H1 (cell line): ENCODE measurements around the gene SBF2. TPM values are rescaled to one million over a fixed set of nuclear protein-coding genes. Genes with fewer than 3 reads are reported as not detected.

Experiments used
- CTCF ChIA-PET: fragments of 300-600 bp; sonication (Branson Sonifier 250); formaldehyde crosslinking; loops from one replicate; lab custom pipeline; 2021; ENCODE audit not compliant: partially characterized antibody; lab: Charles Lee
- POLR2A ChIA-PET: fragments of 300-600 bp; sonication (Branson Sonifier 250); formaldehyde crosslinking; loops from one replicate; lab custom pipeline; 2021; ENCODE audit warnings: inconsistent platforms; ENCODE audit not compliant: partially characterized antibody; lab: Charles Lee
- DNase-seq, 2 experiments: peaks; one replicate each; pipeline versions ENCODE4 v3.0.0 to v3.0.0-alpha.2; 2010 to 2022; ENCODE audit warnings: low spot score in 2 of 2, low read depth in 1 of 2, mixed read lengths in 1 of 2
- FAIRE-seq: peaks from 2 replicates; lab custom pipeline; 2011; peaks lifted over from hg19 to GRCh38; lab: Jason Lieb, UNC
- H2AFZ ChIP-seq: 2 replicates; pipeline ENCODE4 v1.8.1; 2012; ENCODE audit warnings: low read length, inconsistent platforms
- H2AK5ac ChIP-seq: 2 replicates; pipeline ENCODE4 v1.6.1; 2013; ENCODE audit warnings: low read depth, low read length
- H2BK120ac ChIP-seq: replicated peaks from 2 replicates; pipeline ENCODE3; 2013; ENCODE audit warnings: low read depth, low read length, inconsistent platforms
- H2BK12ac ChIP-seq: 2 replicates; pipeline ENCODE4 v1.6.1; 2013; ENCODE audit warnings: low read depth, low read length
- H2BK15ac ChIP-seq: 2 replicates; pipeline ENCODE4 v1.6.1; 2013; ENCODE audit warnings: low read length
- H2BK20ac ChIP-seq: 2 replicates; pipeline ENCODE4 v1.6.1; 2013; ENCODE audit warnings: low read length
- H2BK5ac ChIP-seq: 2 replicates; pipeline ENCODE4 v1.6.1; 2013; ENCODE audit warnings: low read depth, low read length
- H3K14ac ChIP-seq: 2 replicates; pipeline ENCODE4 v1.6.1; 2013; ENCODE audit warnings: inconsistent platforms; ENCODE audit not compliant: insufficient read length
- H3K18ac ChIP-seq: 2 replicates; pipeline ENCODE4 v1.6.1; 2013; ENCODE audit warnings: low read length; ENCODE audit errors: extremely low read depth
- H3K23ac ChIP-seq: 2 replicates; pipeline ENCODE4 v1.6.1; 2013; ENCODE audit warnings: inconsistent platforms; ENCODE audit not compliant: insufficient read length
- H3K23me2 ChIP-seq: 2 replicates; pipeline ENCODE4 v1.6.1; 2013; ENCODE audit warnings: low read depth, low read length
- H3K27ac ChIP-seq: 2 replicates; pipeline ENCODE4 v1.6.1; 2011; ENCODE audit warnings: low read depth, low read length, inconsistent platforms
- H3K27me3 ChIP-seq, 4 experiments: replicated peaks in 1 of 4; 1 replicate in 1 of 4; 2 replicates in 3 of 4; pipeline versions ENCODE4 v1.6.1 to v1.8.1; 2011 to 2013; ENCODE audit warnings: low read length in 3 of 4, mild to moderate bottlenecking in 3 of 4, inconsistent platforms in 2 of 4, mixed read lengths in 2 of 4, moderate library complexity in 1 of 4; ENCODE audit not compliant: control insufficient read depth in 3 of 4, insufficient read depth in 3 of 4; ENCODE audit errors: extremely low read depth in 1 of 4
- H3K36me3 ChIP-seq, 4 experiments: 2 replicates each; pipeline versions ENCODE4 v1.6.1 to v1.8.1; 2011 to 2013; ENCODE audit warnings: mild to moderate bottlenecking in 4 of 4, low read length in 3 of 4, moderate library complexity in 2 of 4, control low read depth in 1 of 4, inconsistent platforms in 1 of 4; ENCODE audit not compliant: insufficient read depth in 4 of 4, control insufficient read depth in 2 of 4
- H3K4ac ChIP-seq: replicated peaks from 2 replicates; pipeline ENCODE3; 2013; ENCODE audit warnings: low read length, low read depth, mixed read lengths, inconsistent platforms; ENCODE audit not compliant: insufficient read length
- H3K4me1 ChIP-seq, 4 experiments: replicated peaks in 1 of 4; 1 replicate in 1 of 4; 2 replicates in 3 of 4; pipeline versions ENCODE4 v1.6.1 to v1.8.1; 2011 to 2013; ENCODE audit warnings: low read length in 3 of 4, inconsistent platforms in 2 of 4, mixed read lengths in 1 of 4; ENCODE audit not compliant: insufficient read depth in 4 of 4, control insufficient read depth in 3 of 4
- H3K4me2 ChIP-seq, 2 experiments: 2 replicates each; pipeline versions ENCODE4 v1.6.1 to v1.8.1; 2011 to 2013; ENCODE audit warnings: low read depth in 2 of 2, low read length in 2 of 2, control low read depth in 1 of 2, inconsistent platforms in 1 of 2, mild to moderate bottlenecking in 1 of 2; ENCODE audit not compliant: insufficient read depth in 1 of 2
- H3K4me3 ChIP-seq, 4 experiments: fragments of 200-600, 300-600 bp in 1 of 4; sonication (generic), shearing (Covaris generic), sonication (Bioruptor Twin) in 1 of 4; 2 replicates each; pipeline versions ENCODE4 v1.5.1 to v1.8.1; 2011 to 2016; ENCODE audit warnings: low read length in 4 of 4, low read depth in 3 of 4, control low read depth in 2 of 4, inconsistent platforms in 2 of 4, mild to moderate bottlenecking in 2 of 4, mixed read lengths in 1 of 4, moderate library complexity in 1 of 4; ENCODE audit not compliant: insufficient read depth in 2 of 4; ENCODE audit errors: extremely low read depth in 1 of 4
- H3K56ac ChIP-seq: replicated peaks from 2 replicates; pipeline ENCODE3; 2013; ENCODE audit warnings: low read depth, mild to moderate bottlenecking, mixed read lengths, low read length, inconsistent platforms; ENCODE audit not compliant: insufficient read length
- H3K79me1 ChIP-seq: 2 replicates; pipeline ENCODE4 v1.6.1; 2013; ENCODE audit warnings: low read depth, low read length, control low read depth
- H3K79me2 ChIP-seq, 2 experiments: 2 replicates each; pipeline versions ENCODE4 v1.6.1 to v1.8.1; 2012 to 2013; ENCODE audit warnings: low read length in 2 of 2, mild to moderate bottlenecking in 2 of 2, inconsistent platforms in 1 of 2; ENCODE audit not compliant: insufficient read depth in 2 of 2, control insufficient read depth in 1 of 2
- H3K9ac ChIP-seq, 4 experiments: replicated peaks in 1 of 4; 1 replicate in 1 of 4; 2 replicates in 3 of 4; pipeline versions ENCODE4 v1.6.1 to v1.8.1; 2011 to 2013; ENCODE audit warnings: low read depth in 3 of 4, low read length in 3 of 4, control low read depth in 2 of 4, mild to moderate bottlenecking in 2 of 4, moderate library complexity in 2 of 4, inconsistent platforms in 1 of 4; ENCODE audit errors: extremely low read depth in 1 of 4
- H3K9me3 ChIP-seq, 2 experiments: 2 replicates each; pipeline versions ENCODE4 v1.6.1 to v1.8.1; 2012 to 2013; ENCODE audit warnings: mild to moderate bottlenecking in 2 of 2, moderate library complexity in 2 of 2, control low read depth in 1 of 2, inconsistent platforms in 1 of 2, low read depth in 1 of 2, low read length in 1 of 2, mixed read lengths in 1 of 2; ENCODE audit not compliant: insufficient read depth in 2 of 2
- H4K20me1 ChIP-seq, 2 experiments: replicated peaks in 1 of 2; 2 replicates each; pipeline versions ENCODE3 to v1.8.1; 2011 to 2013; ENCODE audit warnings: inconsistent platforms in 2 of 2, low read length in 2 of 2, mild to moderate bottlenecking in 1 of 2; ENCODE audit not compliant: insufficient read depth in 2 of 2, control insufficient read depth in 1 of 2
- H4K5ac ChIP-seq: 2 replicates; pipeline ENCODE4 v1.6.1; 2013; ENCODE audit warnings: low read length, low read depth, mixed read lengths, inconsistent platforms; ENCODE audit not compliant: insufficient read length
- H4K8ac ChIP-seq: 2 replicates; pipeline ENCODE4 v1.8.0; 2013; ENCODE audit warnings: mild to moderate bottlenecking, moderate library complexity, low read length, inconsistent platforms; ENCODE audit not compliant: insufficient read depth; ENCODE audit errors: extremely low read depth
- H4K91ac ChIP-seq: replicated peaks from 2 replicates; pipeline ENCODE3; 2013; ENCODE audit warnings: low read length, mixed read lengths, inconsistent platforms; ENCODE audit not compliant: insufficient read length
- ASH2L ChIP-seq: fragments of 200-600, 300-600 bp; sonication (generic); IDR thresholded peaks from one replicate; pipeline ENCODE4 v1.7.1; 2017; ENCODE audit warnings: low read length
- SP4 ChIP-seq: IDR thresholded peaks from 2 replicates; pipeline ENCODE4 v1.6.1; 2012; ENCODE audit warnings: low read length, inconsistent platforms
- SRF ChIP-seq: IDR thresholded peaks from 2 replicates; pipeline ENCODE4 v1.6.1; 2011; ENCODE audit warnings: mild to moderate bottlenecking, low read depth, low read length, moderate library complexity
- WGBS, 2 experiments: shearing (Covaris generic) in 1 of 2; methylation state at CpG; one replicate each; pipeline versions ENCODE4 v1.1.6 to v1.1.7; 2013 to 2015; ENCODE audit warnings: low lambda C conversion rate in 2 of 2, mixed read lengths in 2 of 2, inconsistent platforms in 1 of 2, low coverage in 1 of 2, missing lambda C conversion rate in 1 of 2; ENCODE audit not compliant: insufficient replicate concordance in 2 of 2, insufficient coverage in 1 of 2, insufficient read length in 1 of 2; ENCODE audit errors: extremely low coverage in 1 of 2, missing lambda C conversion rate in 1 of 2; 5-methylcytosine and 5-hydroxymethylcytosine counted together
- polyA plus RNA-seq, 7 experiments: library from polyadenylated mRNA; depleted of rRNA in 3 of 7; stranded (reverse) in 5 of 7; unstranded in 2 of 7; fragments of >200 nt in 5 of 7; fragments of 200-250 nt in 2 of 7; gene quantifications; 1 replicate in 5 of 7; 2 replicates in 1 of 7; 4 replicates in 1 of 7; pipeline versions ENCODE4 v1.2.1 to v1.2.3, GENCODE V29; 2011 to 2013; ENCODE audit warnings: missing spikeins in 2 of 7, mixed read lengths in 2 of 7
- total RNA-seq: library from RNA; stranded (reverse); fragmentation: NEBNext Ultra II Directional; extraction: Animal tissue kit (Norgen Biotek cat#: 25700); gene quantifications from 2 replicates; pipeline ENCODE4 v1.2.1, GENCODE V29; 2021

Gene SBF2
- total and polyA plus RNA-seq, 2 of the 8 experiments (the other 6 are each of a cell fraction or from before 2014, with no cell fraction given), result 36.7 to 50.5 TPM

DNA sequence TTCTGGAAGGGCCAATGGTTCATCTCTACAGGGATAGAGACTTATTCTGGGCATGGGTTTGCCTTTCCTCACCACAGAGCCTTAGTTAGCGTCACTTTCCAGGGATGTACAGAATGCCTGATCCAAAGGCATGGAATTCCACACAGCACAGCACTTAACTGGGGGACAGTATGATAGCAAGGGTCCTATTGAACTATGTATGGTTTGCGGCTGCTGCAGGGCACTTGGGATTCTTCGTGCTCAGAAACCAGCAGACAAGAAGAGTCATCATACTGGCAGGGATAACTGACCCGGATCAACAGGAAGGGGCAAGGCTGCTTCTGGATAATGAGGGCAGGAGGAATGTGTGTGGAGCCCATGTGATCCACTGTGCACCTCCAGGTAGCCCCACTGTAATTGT lies 524.4 kb downstream of the SBF2 start:
- Histone ChIP-seq H2BK15ac (no peak overlapping the region), H3K9ac (no peak overlapping the region), H3K4ac (no peak overlapping the region), H3K4me2 (no peak overlapping the region), H3K4me3 (no peak overlapping the region), H3K14ac (no peak overlapping the region), H3K36me3 (no peaks in the 10 kb centered on the region), H2AK5ac (no peak overlapping the region), H3K27ac (no peak overlapping the region), H3K79me2 (no peaks in the 10 kb centered on the region), H3K23ac (no peak overlapping the region), H4K91ac (no peak overlapping the region), H3K23me2 (no peaks in the 10 kb centered on the region), H3K18ac (no peak overlapping the region), H3K9me3 (no peaks in the 10 kb centered on the region), H2BK5ac (no peak overlapping the region), H2BK120ac (no peak overlapping the region), H3K4me1 (peaks cover 0 to 14% (median 5%) of the 10 kb centered on the region in 4 experiments; a peak in 5 of 7 replicates), H2BK12ac (no peak overlapping the region; the same call in 1 of the 2 replicates), H2AFZ (no peak overlapping the region), H3K27me3 (no peaks in the 10 kb centered on the region), H4K5ac (no peak overlapping the region), H2BK20ac (no peak overlapping the region), H3K79me1 (no peaks in the 10 kb centered on the region), H3K56ac (no peak overlapping the region), H4K20me1 (no peaks in the 10 kb centered on the region), H4K8ac (no peak overlapping the region)
- DNase-seq (no peak), FAIRE-seq (no peak)
- 89% methylated on average over 4 of the region's 4 CpGs; no CpG with 5 or more reads in 1 of the 2 experiments for WGBS, 2 experiments
- ChIA-PET POLR2A (no interaction called here), CTCF (no interaction called here)
- TF ChIP-seq SP4 (no peak), ASH2L (no peak), SRF (no peak)
